Measurements from ENCODE around the gene EMX1. TPM values are rescaled to one million over a fixed set of nuclear protein-coding genes. Genes with fewer than 3 reads are reported as not detected.
A peak's percentile ranks its signal among the peaks of the same experiment; 100 is the strongest.

Gene EMX1
- total and polyA plus RNA-seq, 2 experiments from 2014 or later: not detected

DNA sequence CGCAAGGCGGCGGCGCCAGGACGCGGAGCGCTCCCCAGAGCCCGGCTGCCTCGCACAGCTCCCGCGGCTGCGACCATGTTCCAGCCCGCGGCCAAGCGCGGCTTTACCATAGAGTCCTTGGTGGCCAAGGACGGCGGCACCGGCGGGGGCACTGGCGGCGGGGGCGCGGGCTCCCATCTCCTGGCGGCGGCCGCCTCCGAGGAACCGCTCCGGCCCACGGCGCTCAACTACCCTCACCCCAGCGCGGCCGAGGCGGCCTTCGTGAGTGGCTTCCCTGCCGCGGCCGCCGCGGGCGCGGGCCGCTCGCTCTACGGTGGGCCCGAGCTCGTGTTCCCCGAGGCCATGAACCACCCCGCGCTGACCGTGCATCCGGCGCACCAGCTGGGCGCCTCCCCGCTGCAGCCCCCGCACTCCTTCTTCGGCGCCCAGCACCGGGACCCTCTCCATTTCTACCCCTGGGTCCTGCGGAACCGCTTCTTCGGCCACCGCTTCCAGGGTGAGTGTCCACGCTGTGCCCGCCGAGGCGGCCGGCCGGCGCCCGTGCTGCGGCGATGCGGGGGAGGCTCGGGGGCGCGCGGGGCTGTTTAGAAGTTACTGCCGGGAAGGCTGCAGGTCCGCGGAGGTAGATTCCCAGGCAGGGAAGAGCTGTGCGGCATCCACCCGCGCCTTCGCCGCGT is 696 bp downstream of the EMX1 start:
- Histone ChIP-seq H3K9me3 (ENCODE audit: low read depth) (no peaks in the 10 kb centered on the region), H3K9ac (no peak overlapping the region), H3K4me1 (ENCODE audit: insufficient read depth) (no peaks in the 10 kb centered on the region), H3K4me3 (no peak overlapping the region), H3K79me2 (ENCODE audit: insufficient read depth) (no peaks in the 10 kb centered on the region), H3K36me3 (ENCODE audit: low read depth) (no peaks in the 10 kb centered on the region), H3K9me2 (ENCODE audit: insufficient read depth) (no peaks in the 10 kb centered on the region), H3K27ac (no peak overlapping the region), H2AFZ (no peak overlapping the region), H3F3A (ENCODE audit: insufficient read depth) (no peaks in the 10 kb centered on the region), H3K27me3 (replicated peaks; ENCODE audit: insufficient read depth) (peaks cover 95% of the 10 kb centered on the region), H3K4me2 (ENCODE audit: unreplicated experiment) (no peak overlapping the region), H4K20me1 (ENCODE audit: insufficient read depth) (no peaks in the 10 kb centered on the region)
- no peak for DNase-seq
- no peak for TF ChIP-seq EZH2 (IDR thresholded peaks at IDR 0.05; ENCODE audit: insufficient read depth, poor library complexity, severe bottlenecking)
- peak; percentile 84 for TF ChIP-seq EZH2phosphoT487 (IDR thresholded peaks at IDR 0.05; ENCODE audit: insufficient read depth, low read depth)
- in situ Hi-C loops (cut with MboI): no loop called here
- WGBS, 2 experiments (ENCODE audit: low coverage in 1 of 2, low lambda C conversion rate in 2 of 2, missing lambda C conversion rate in 2 of 2): 2 to 4% methylated on average over 42 to 70 of the region's 89 CpGs

DNA sequence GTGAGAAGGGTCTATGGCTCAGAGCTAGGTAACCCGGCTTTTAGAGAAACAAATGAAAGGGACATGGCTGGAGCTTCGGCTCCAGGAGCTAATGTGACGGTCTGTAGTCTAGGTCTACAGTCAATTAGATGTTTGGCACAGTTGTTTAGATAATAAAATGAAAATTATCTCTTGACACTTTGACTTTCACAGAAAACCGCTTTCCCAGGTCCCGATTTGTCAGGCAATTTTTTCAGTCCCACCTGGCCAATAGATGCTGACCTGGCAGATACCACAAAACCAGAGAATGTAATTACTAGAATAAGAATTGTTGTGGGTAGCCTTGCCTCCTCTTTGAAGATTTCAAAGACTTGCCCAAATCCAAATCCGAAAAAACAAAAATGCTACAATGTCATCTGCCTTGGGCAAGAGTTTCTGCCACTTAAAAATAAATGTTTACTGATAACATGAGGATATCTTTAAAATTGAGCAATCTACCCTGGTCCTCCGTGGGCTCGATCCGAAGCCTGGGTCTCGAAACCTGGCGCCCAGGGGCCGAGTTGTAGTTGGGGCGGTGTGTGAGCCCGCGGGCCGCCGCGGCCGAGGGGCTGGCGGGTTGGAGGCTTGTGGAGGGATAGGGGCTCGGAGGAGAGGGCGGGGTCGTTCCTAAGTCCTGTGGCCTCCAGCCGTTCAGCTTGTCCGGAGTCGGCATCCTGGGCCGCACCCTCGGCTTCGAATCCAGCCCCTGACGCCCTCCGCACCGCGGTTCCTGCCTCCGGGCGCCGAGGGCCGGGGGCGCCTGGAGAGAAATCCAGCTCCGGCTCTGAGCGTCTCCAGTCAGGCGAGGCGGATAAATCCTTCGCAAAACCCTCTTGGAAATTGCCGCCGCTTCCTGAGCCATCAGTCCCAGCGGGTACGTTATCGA is 2.3 kb downstream of the EMX1 start:
- peak overlapping the region; percentile 38 for H3K4me2 ChIP-seq (ENCODE audit: unreplicated experiment)
- H3K36me3 ChIP-seq (ENCODE audit: low read depth): no peaks in the 10 kb centered on the region
- peak overlapping the region; percentile 67 for H2AFZ ChIP-seq
- peak; percentile 32 for DNase-seq
- peak overlapping the region; percentile 48 for H3K4me3 ChIP-seq
- H3K4me1 ChIP-seq (ENCODE audit: insufficient read depth): no peaks in the 10 kb centered on the region
- in situ Hi-C loops (cut with MboI): no loop called here
- H3K9me2 ChIP-seq (ENCODE audit: insufficient read depth): no peaks in the 10 kb centered on the region
- H3K27ac ChIP-seq: no peak overlapping the region
- WGBS, 2 experiments (ENCODE audit: low coverage in 1 of 2, low lambda C conversion rate in 2 of 2, missing lambda C conversion rate in 2 of 2): 4 to 6% methylated on average over 47 of the region's 48 CpGs
- no peak overlapping the region for H3K9ac ChIP-seq
- peak; percentile 98 for TF ChIP-seq EZH2 (IDR thresholded peaks at IDR 0.05; ENCODE audit: insufficient read depth, poor library complexity, severe bottlenecking)
- TF ChIP-seq EZH2phosphoT487 (IDR thresholded peaks at IDR 0.05; ENCODE audit: insufficient read depth, low read depth): peak; percentile 79; the same call in 1 of the 2 replicates
- H3K79me2 ChIP-seq (ENCODE audit: insufficient read depth): no peaks in the 10 kb centered on the region
- no peaks in the 10 kb centered on the region for H4K20me1 ChIP-seq (ENCODE audit: insufficient read depth)
- H3K9me3 ChIP-seq (ENCODE audit: low read depth): no peaks in the 10 kb centered on the region
- H3K27me3 ChIP-seq (replicated peaks; ENCODE audit: insufficient read depth): peaks cover 95% of the 10 kb centered on the region
- no peaks in the 10 kb centered on the region for H3F3A ChIP-seq (ENCODE audit: insufficient read depth)

DNA sequence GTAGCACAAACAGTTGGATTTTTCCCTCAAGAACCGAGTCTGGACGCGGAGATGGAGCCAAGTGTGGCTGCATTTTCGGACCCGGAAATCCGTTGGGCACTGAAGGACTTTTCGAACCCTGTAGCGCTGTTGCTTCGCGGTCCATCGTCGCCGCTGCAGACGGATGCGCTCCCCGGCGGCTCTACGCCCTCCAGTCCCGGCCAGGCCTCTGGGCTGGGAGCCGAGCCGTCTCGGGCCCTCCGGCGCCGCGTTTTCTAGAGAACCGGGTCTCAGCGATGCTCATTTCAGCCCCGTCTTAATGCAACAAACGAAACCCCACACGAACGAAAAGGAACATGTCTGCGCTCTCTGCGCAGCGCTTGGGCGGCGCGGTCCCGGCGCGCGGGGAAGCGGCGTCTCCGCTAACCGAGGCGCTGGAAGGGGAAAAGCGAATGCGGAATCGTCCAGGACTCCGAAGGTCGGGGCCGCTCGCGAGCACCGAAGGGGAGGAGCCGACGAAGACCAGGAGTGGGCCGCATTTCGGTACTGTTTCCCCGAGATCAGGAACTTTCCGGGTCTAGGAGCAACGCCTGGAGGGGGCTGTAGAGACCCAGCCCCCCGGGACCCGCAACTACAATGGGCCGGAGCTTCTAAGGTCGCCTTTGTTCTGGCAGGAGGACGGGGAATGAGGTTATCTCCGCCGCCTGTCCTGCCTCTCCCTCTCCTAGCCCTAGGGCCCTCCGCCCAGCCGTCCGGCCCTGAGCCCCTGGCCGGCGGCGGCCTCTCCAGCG is 3.2 kb downstream of the EMX1 start:
- H3K9me3 ChIP-seq (ENCODE audit: low read depth): no peaks in the 10 kb centered on the region
- H3K27ac ChIP-seq: no peak overlapping the region
- H3K4me1 ChIP-seq (ENCODE audit: insufficient read depth): no peaks in the 10 kb centered on the region
- H3K9ac ChIP-seq: no peak overlapping the region
- H3K27me3 ChIP-seq (replicated peaks; ENCODE audit: insufficient read depth): peaks cover 95% of the 10 kb centered on the region
- H3K9me2 ChIP-seq (ENCODE audit: insufficient read depth): no peaks in the 10 kb centered on the region
- TF ChIP-seq EZH2 (IDR thresholded peaks at IDR 0.05; ENCODE audit: insufficient read depth, poor library complexity, severe bottlenecking): peak; percentile 24
- no peak for TF ChIP-seq EZH2phosphoT487 (IDR thresholded peaks at IDR 0.05; ENCODE audit: insufficient read depth, low read depth)
- peak overlapping the region; percentile 38 for H3K4me2 ChIP-seq (ENCODE audit: unreplicated experiment)
- H4K20me1 ChIP-seq (ENCODE audit: insufficient read depth): no peaks in the 10 kb centered on the region
- 4 to 5% methylated on average over 76 of the region's 77 CpGs for WGBS, 2 experiments (ENCODE audit: low coverage in 1 of 2, low lambda C conversion rate in 2 of 2, missing lambda C conversion rate in 2 of 2)
- in situ Hi-C loops (cut with MboI): no loop called here
- H3F3A ChIP-seq (ENCODE audit: insufficient read depth): no peaks in the 10 kb centered on the region
- H3K36me3 ChIP-seq (ENCODE audit: low read depth): no peaks in the 10 kb centered on the region
- no peaks in the 10 kb centered on the region for H3K79me2 ChIP-seq (ENCODE audit: insufficient read depth)
- peak; percentile 57 for DNase-seq
- peak overlapping the region; percentile 67 for H2AFZ ChIP-seq
- peak overlapping the region; percentile 48 for H3K4me3 ChIP-seq
